BJ (cell line): ENCODE data around the gene DPM1. TPM values are rescaled to one million over a fixed set of nuclear protein-coding genes. Genes with fewer than 3 reads are reported as not detected.

ENCODE experiments used
- CTCF ChIA-PET: fragments of 350-600 bp; formaldehyde crosslinking; extraction: SDS; loops from one replicate; lab custom pipeline; 2021; ENCODE audit warnings: antibody characterized with exemption, inconsistent platforms; lab: Yijun Ruan, JAX
- POLR2A ChIA-PET: fragments of 300-600 bp; sonication (Branson Sonifier 250); formaldehyde crosslinking; extraction: SDS; loops from one replicate; lab custom pipeline; 2021; ENCODE audit warnings: antibody characterized with exemption; lab: Charles Lee
- DNase-seq: peaks from one replicate; pipeline ENCODE4 v3.0.0-alpha.2; 2011; ENCODE audit warnings: low read depth
- H3K27me3 ChIP-seq: 2 replicates; pipeline ENCODE4 v1.6.0; 2011; ENCODE audit warnings: low read length; ENCODE audit not compliant: control insufficient read depth, insufficient read depth
- H3K36me3 ChIP-seq: 2 replicates; pipeline ENCODE4 v1.5.1; 2011; ENCODE audit warnings: low read length; ENCODE audit not compliant: control insufficient read depth, insufficient read depth
- H3K4me3 ChIP-seq: 2 replicates; pipeline ENCODE4 v1.5.1; 2011; ENCODE audit warnings: low read depth, mild to moderate bottlenecking, control low read depth, low read length
- CTCF ChIP-seq: IDR thresholded peaks from 2 replicates; pipeline ENCODE4 v1.5.1; 2011; ENCODE audit warnings: low read depth, mild to moderate bottlenecking, control low read depth, inconsistent platforms, low read length, moderate library complexity; ENCODE audit not compliant: insufficient read depth
- polyA plus RNA-seq: library from polyadenylated mRNA; depleted of rRNA; stranded (reverse); fragments of >200 nt; gene quantifications from 2 replicates; pipeline ENCODE4 v1.2.3, GENCODE V29; 2011

The DPM1 gene
- polyA plus RNA-seq, 1 experiment: 35.4 TPM

GRCh38 chr20:50919567-50919966, 38.8 kb downstream of the DPM1 start:
- DNase-seq: no peak
- TF ChIP-seq CTCF: no peak
- ChIA-PET CTCF (interaction anchor here (1.1 to 3.5 kb wide), 4 partner anchors 9 to 128 kb away, joined by 3 to 31 read pairs (median 10); partner anchors contain the start of genes ADNP and BCAS4), POLR2A (interaction anchor here (0.5 to 1.1 kb wide), 2 partner anchors 10 to 12 kb away, joined by 3 to 15 read pairs; no protein-coding TSS in a partner anchor)
- H3K27me3 ChIP-seq: no peaks in the 10 kb centered on the region
- no peak overlapping the region for H3K4me3 ChIP-seq
- H3K36me3 ChIP-seq: no peaks in the 10 kb centered on the region

- CTCF ChIA-PET: interaction anchor here (1.0 to 3.5 kb wide), 3 partner anchors 11 to 127 kb away, joined by 7 to 31 read pairs (median 13); partner anchors contain the start of gene BCAS4
- Histone ChIP-seq H3K36me3 (no peaks in the 10 kb centered on the region), H3K4me3 (no peak overlapping the region), H3K27me3 (no peaks in the 10 kb centered on the region)
- no peak for TF ChIP-seq CTCF
- POLR2A ChIA-PET: no interaction called here
- DNase-seq: no peak
Observed at GRCh38 chr20:50918403-50918802, 39.9 kb downstream of the DPM1 start.

- no peaks in the 10 kb centered on the region for H3K27me3 ChIP-seq
- POLR2A ChIA-PET: no interaction called here
- no peak for TF ChIP-seq CTCF
- CTCF ChIA-PET: interaction anchor here (1.7 to 4.3 kb wide), 3 partner anchors 12 to 123 kb away, joined by 6 to 22 read pairs (median 22); partner anchors contain the start of gene BCAS4
- no peak overlapping the region for H3K4me3 ChIP-seq
- peaks cover 2% of the 10 kb centered on the region; the same call in 1 of the 2 replicates for H3K36me3 ChIP-seq
- no peak for DNase-seq
Observed at GRCh38 chr20:50916934-50917333, 41.4 kb downstream of the DPM1 start.

- POLR2A ChIA-PET: interaction anchor here (0.6 kb wide), 1 partner anchor 14 kb away, joined by 4 read pairs; no protein-coding TSS in a partner anchor
- no peak overlapping the region for H3K4me3 ChIP-seq
- CTCF ChIA-PET: interaction anchor here (1.1 to 4.3 kb wide), 6 partner anchors 13 to 125 kb away, joined by 3 to 22 read pairs (median 7); partner anchors contain the start of genes ADNP and BCAS4
- DNase-seq: no peak
- H3K27me3 ChIP-seq: no peaks in the 10 kb centered on the region
- H3K36me3 ChIP-seq: peaks cover 2% of the 10 kb centered on the region; the same call in 1 of the 2 replicates
- TF ChIP-seq CTCF: no peak
Observed at GRCh38 chr20:50916257-50916656, 42.1 kb downstream of the DPM1 start.

- TF ChIP-seq CTCF: no peak
- ChIA-PET POLR2A (interaction anchor here (0.6 kb wide), 1 partner anchor 1335 kb away, joined by 12 read pairs; no protein-coding TSS in a partner anchor), CTCF (interaction anchor here (1.1 to 4.3 kb wide), 6 partner anchors 9 to 125 kb away, joined by 3 to 22 read pairs (median 8); partner anchors contain the start of genes ADNP and BCAS4)
- Histone ChIP-seq H3K36me3 (peaks cover 2% of the 10 kb centered on the region; the same call in 1 of the 2 replicates), H3K4me3 (no peak overlapping the region), H3K27me3 (no peaks in the 10 kb centered on the region)
- no peak for DNase-seq
Observed at GRCh38 chr20:50915424-50915823, 42.9 kb downstream of the DPM1 start.
